Suppressor macrophage treated with lipopolysaccharide for 1 hour (primary cell): ENCODE measurements around the gene CACNG7.

ENCODE experiments used
- DNase-seq, 3 donors: peaks; one replicate each; pipeline ENCODE4 v3.0.0-alpha.2; 2020 to 2022

Gene CACNG7

GRCh38 chr19:53879140-53880081, 29.7 kb upstream of the CACNG7 start:
- DNase-seq, result peak; percentile 81 to 93 (median 88)

- peak; percentile 44 to 59 (median 55) for DNase-seq
Observed at GRCh38 chr19:53880711-53881481, 28.2 kb upstream of the CACNG7 start.

GRCh38 chr19:53881482-53882390, 27.3 kb upstream of the CACNG7 start, which contains the start of gene PRKCG:
TSS of gene PRKCG (plus strand) at chr19:53882197. CDS start at chr19:53882495, 298 bp downstream.
- DNase-seq, result peak; percentile 26 to 74 (median 44)

- no peak for DNase-seq
Observed at GRCh38 chr19:53882391-53883050, 26.6 kb upstream of the CACNG7 start.

- no peak for DNase-seq
Observed at GRCh38 chr19:53883231-53883661, 25.8 kb upstream of the CACNG7 start.

- DNase-seq, result no peak
Observed at GRCh38 chr19:53883741-53884140, 25.3 kb upstream of the CACNG7 start.

- DNase-seq, result no peak
Observed at GRCh38 chr19:53884256-53884655, 24.8 kb upstream of the CACNG7 start.

GRCh38 chr19:53885036-53885435, 24.0 kb upstream of the CACNG7 start:
- DNase-seq, result no peak

- no peak for DNase-seq
Observed at GRCh38 chr19:53892301-53892980, 16.6 kb upstream of the CACNG7 start.

- no peak for DNase-seq
Observed at GRCh38 chr19:53892981-53893325, 16.1 kb upstream of the CACNG7 start.

- no peak for DNase-seq
Observed at GRCh38 chr19:53894707-53895106, 14.4 kb upstream of the CACNG7 start.

GRCh38 chr19:53896682-53897081, 12.4 kb upstream of the CACNG7 start:
- DNase-seq, result no peak

- DNase-seq, result no peak
Observed at GRCh38 chr19:53897459-53897858, 11.6 kb upstream of the CACNG7 start.

GRCh38 chr19:53898166-53898565, 10.9 kb upstream of the CACNG7 start:
- DNase-seq, result no peak

- no peak for DNase-seq
Observed at GRCh38 chr19:53898636-53899341, 10.3 kb upstream of the CACNG7 start.

GRCh38 chr19:53900191-53900860, 8.8 kb upstream of the CACNG7 start:
- no peak for DNase-seq

- peak; percentile 38 to 63 (median 57) for DNase-seq
Observed at GRCh38 chr19:53903055-53903680, 5.9 kb upstream of the CACNG7 start.

GRCh38 chr19:53904909-53905308, 4.2 kb upstream of the CACNG7 start:
- DNase-seq, result no peak

- DNase-seq, result no peak
Observed at GRCh38 chr19:53905787-53906186, 3.3 kb upstream of the CACNG7 start.
